Activated effector memory CD4-positive, alpha-beta T cell treated with Interleukin-2 at 50 U/mL for 16 hours (primary cell): ENCODE data around the gene LYRM4.

Experiments
- DNase-seq: peaks from one replicate; pipeline ENCODE4 v3.0.0-alpha.2; 2020

Gene LYRM4

DNA sequence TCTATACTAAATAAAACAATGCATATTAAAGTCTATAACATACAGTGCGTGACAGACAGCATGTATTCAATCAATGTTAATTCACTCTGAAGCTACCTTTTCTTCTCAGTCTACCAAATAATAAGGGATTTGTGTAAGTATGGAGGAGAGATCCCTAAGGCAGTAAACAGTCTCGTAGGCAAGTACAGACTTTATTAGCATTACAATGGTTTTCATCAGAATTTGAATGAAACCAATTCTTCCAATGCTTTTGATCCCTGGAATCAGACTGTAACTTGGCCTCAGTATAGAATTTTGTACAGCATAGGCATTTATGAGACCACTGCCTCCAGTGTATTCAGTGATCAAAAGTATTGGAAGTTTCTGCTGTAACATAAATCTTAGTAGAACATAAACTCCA lies 19.5 kb downstream of the LYRM4 start:
- no peak for DNase-seq

DNA sequence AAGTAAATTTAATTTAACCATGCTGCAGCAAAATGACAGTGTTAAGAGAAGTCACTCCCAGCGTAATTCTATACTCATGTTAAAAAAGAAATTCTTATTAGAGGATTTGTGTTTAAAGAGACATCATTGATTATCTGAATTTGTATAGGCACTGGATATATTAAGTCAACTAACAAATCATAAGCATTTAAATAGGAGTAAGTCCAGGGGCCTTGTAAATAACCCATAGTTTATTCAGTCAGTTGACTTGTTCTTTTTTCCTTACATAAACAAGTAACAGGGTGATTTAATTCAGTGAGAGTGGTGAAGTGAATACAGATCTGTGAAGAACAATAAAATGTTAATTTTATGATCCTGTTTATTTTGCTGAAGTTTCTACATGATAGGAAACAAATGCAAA lies 22.4 kb downstream of the LYRM4 start:
- DNase-seq = no peak

- no peak for DNase-seq
These were observed 22.9 kb downstream of the LYRM4 start for GRCh38 chr6:5237805-5238204.

DNA sequence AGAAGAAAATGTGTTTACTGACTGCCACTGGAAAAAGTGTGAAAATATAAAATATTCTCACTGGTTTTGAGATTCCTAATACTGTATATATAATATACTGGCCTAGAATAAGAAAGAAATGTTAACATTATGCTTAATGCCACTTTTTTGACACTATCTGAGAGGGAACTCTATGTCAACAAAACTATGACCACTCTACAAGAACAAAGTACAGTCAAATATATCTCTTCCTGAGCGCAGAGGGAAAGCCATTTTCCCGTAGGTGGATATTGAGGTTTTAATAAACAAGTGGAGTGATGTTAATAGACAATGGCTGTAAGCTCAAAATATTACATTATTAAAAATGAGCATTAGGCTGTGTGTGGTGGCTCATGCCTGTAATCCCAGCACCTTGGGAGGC lies 24.9 kb downstream of the LYRM4 start:
- no peak for DNase-seq

- DNase-seq = no peak
These were observed 25.9 kb downstream of the LYRM4 start for GRCh38 chr6:5234874-5235273.

- DNase-seq = no peak
These were observed 29.5 kb downstream of the LYRM4 start for GRCh38 chr6:5231289-5231688.

- DNase-seq = no peak
These were observed 30.7 kb downstream of the LYRM4 start for GRCh38 chr6:5230081-5230480.

DNA sequence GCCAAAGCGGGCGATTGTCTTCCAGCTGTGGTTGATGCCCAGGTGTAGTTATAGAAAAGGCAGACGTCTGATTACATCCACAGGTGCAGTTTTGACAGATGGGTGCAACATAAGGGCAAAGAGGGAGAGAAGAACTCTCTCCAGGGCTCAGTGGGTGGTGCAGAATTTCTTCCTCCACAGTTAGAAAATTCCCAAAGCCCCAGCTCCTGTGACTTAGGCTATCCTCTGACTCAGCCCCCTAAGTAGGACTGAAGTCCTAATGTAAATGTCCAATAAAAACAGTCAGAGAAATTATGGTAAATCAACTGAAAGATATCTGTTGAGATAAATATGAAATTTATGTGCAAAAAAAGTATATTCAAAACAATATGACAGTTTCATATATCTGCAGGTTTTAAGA lies 31.4 kb downstream of the LYRM4 start:
- no peak for DNase-seq

GRCh38 chr6:5223309-5223708 lies 37.4 kb downstream of the LYRM4 start:
- no peak for DNase-seq

DNA sequence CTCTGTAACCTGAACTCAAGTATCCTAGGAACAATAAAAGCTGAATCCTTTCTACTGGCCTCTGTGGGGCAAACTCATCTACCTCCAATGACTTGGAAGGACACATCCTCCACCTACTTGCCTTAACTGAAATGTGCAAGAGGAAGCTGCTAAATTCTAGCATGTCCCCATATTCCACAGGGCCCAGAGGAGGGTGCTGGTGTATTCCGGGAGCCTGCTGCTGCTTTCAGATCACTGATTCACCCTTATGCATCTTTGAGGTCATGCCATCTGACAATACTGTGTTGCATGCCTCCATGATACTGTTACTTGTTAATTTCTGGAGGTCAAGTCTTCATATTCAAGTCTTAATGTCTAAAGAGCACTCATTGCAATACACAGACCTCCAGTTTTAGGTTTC lies 40.3 kb downstream of the LYRM4 start:
- no peak for DNase-seq

DNA sequence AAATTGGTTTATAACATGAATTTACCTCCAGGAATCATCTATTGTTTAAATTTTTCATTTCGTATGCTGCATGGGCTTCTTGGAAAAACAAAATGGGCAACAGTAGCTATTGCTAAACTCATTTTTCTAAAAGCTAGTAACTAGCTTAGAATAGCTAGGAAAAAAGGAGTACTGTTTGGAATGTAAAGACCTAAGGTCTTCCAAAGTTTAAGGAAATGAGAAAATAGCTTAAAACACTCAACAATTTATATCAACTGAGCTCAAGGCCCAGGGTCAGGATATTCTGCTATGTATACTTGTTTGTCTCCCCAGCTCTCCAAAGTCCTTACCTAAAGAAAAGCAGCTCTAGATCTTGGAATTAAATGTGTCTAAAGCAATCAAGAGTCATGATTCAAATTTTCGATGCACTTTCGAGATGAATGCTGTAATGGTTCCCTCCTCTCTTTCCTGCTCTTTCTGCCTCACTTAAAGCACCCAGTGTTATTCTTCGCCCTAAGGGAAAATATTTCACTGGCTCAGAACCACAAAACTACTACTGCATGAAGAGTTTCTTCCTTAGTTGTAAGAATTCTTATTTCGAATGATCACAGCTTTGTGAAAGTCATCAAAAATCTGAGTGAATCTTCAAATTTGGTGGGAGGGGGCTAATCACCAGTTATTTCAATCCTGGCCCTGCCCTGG lies 41.6 kb downstream of the LYRM4 start:
- DNase-seq = no peak

GRCh38 chr6:5217356-5217755 lies 43.4 kb downstream of the LYRM4 start:
- no peak for DNase-seq

DNA sequence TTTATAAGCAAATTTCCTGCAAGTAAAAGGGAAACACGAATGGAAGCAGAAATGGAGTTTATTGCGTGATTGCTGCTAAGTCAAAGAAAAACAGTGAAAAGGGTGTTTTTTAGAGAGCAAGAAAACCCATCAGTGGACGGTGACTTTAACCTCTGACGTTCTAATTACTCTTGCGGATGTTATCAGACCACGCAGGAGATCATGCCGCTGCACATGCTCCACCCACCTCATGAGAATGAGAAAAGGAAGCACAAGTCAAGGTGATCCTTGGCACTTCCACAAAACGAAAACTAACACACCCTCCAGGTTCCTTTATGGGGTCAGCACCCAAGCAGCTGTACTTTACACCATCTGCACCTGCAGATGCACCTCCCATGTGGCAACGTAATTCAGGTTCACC lies 45.0 kb downstream of the LYRM4 start:
- no peak for DNase-seq

GRCh38 chr6:5215159-5215558 lies 45.6 kb downstream of the LYRM4 start:
- no peak for DNase-seq

GRCh38 chr6:5214570-5215052 lies 46.1 kb downstream of the LYRM4 start:
- DNase-seq = no peak

DNA sequence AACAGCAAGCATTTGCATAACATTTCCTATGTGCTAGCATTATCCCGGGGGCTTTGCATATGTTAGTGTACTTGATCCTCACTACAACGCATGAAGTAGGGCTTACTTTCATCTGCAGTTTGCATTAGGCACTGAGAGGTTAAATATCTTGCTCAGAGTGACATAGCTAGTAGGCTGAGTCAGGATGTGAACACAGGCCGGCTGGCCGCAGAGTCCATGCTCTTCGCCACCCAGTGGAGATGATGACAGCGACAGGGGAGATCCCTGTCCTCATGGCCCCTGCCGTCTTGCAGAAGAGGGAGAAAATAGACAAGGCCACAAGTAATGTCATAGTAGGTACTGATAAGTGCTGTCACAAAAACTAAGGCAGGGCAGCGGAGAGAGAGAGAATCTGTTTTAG lies 46.9 kb downstream of the LYRM4 start:
- DNase-seq = no peak

DNA sequence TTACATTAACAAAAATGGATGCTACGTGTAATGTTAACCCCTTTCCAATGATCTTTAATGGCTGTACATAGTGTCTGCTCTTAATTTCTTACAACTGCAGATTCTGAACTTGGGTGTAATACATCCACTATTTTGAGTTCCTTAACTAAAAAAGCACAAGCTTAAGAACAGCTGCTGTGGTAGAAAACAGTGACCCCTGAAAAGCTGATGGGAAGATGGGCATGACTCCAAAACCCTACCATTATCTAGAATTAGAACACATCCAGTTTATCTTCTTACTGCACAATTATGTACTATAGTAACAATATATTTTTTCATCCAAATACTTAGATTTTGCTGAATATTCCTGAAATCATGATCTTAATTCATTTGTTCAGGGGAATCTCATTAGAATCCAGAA lies 49.3 kb downstream of the LYRM4 start:
- no peak for DNase-seq

GRCh38 chr6:5208471-5208971 lies 52.2 kb downstream of the LYRM4 start:
- no peak for DNase-seq

GRCh38 chr6:5208057-5208456 lies 52.7 kb downstream of the LYRM4 start:
- no peak for DNase-seq

- DNase-seq = no peak
These were observed 53.7 kb downstream of the LYRM4 start for GRCh38 chr6:5206920-5207561.

DNA sequence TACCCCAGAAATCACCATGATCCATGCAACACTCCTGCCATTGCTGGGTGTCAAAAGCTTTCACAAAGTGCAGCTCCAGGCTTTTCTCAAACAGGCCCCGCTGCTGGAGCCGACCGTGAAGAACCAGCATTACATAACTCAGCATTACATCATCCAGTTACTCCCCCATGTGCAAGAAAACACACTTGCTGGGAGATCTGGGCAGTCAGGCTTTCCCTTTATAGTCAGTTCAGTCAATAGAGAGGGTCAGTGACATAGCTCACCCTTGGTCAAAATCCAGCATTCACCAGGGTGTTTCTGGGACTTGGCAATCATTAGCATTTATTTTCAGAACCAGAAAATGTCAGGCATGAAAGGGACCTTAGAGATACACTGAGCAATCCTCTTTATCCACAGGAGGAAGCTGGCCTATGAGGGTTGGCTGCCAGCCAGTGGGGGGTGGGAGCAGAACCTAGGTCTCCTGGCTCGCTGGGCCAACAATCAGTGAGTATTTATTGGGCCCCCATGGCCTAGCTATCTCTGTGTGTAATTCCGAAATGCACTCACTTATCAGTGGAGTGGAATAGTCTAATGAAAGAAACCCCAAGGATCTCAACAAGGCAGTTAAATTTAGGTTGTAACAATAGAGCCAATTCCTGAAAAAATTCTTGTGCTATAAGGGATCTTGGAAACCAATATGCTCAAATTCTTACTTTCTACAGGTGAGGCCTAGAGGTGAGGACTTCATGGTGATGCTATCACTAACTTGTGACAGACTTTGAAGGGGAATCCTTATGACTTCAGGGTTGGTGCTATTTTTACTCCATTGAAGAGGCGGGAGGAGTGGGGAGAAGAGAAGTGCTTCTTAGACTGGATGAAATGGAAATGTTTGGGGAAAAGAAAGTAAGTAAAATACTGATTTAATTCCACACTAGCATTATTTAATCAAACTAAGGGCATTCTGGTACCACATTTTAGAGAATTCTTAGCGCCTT lies 54.6 kb downstream of the LYRM4 start:
- DNase-seq = no peak

DNA sequence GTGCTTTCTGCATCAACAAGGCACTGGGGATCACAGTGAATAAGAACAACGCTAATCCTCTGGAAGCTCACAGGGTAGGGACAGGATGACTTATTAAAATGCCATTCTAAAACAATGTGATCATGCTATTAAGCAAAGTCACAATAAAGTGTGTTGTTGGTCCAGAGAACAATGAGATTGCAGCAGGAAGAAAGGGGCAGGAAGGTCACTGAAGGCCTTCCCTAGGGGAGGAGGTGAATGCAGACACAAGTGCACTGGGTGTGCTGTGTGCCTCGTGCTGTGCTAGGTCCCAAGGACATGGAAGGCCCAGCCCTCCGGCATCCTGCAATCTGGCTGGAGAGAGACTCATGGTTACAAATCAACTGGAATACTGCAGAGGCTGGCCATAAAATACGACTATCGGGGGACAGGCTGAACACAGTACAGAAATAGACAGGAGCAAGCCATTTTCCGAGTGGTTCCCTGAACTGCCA lies 55.7 kb downstream of the LYRM4 start:
- DNase-seq = no peak

- no peak for DNase-seq
These were observed 56.4 kb downstream of the LYRM4 start for GRCh38 chr6:5204376-5204775.
